ENCODE results near the gene C1QTNF6.

- TF ChIP-seq CTCF (conservative IDR thresholded peaks at IDR 0.05; ENCODE audit: low read depth, low read length) (no peak), RCOR1 (IDR thresholded peaks at IDR 0.05; ENCODE audit: insufficient replicate concordance, low read length) (no peak), RAD21 (IDR thresholded peaks at IDR 0.05; ENCODE audit: low read length) (no peak), POLR2A (IDR thresholded peaks at IDR 0.05; ENCODE audit: low read depth, low read length) (no peak), SMC3 (IDR thresholded peaks at IDR 0.05; ENCODE audit: low read depth, low read length) (no peak), USF2 (IDR thresholded peaks at IDR 0.05; ENCODE audit: low read depth, low read length) (no peak), BHLHE40 (IDR thresholded peaks at IDR 0.05; ENCODE audit: low read depth, low read length) (no peak), NFE2L2 (IDR thresholded peaks at IDR 0.05; ENCODE audit: low read depth, low read length) (no peak), MXI1 (IDR thresholded peaks at IDR 0.05; ENCODE audit: borderline replicate concordance, low read depth, low read length) (no peak), CEBPB (IDR thresholded peaks at IDR 0.05; ENCODE audit: low read depth, low read length) (no peak), CHD1 (IDR thresholded peaks at IDR 0.05; ENCODE audit: low read depth, low read length) (no peak), MAFK (IDR thresholded peaks at IDR 0.05; ENCODE audit: low read depth, low read length) (no peak)
These were observed 48.3 kb downstream of the C1QTNF6 start for GRCh38 chr22:37139762-37140161.
